Stimulated activated CD8-positive, alpha-beta memory T cell treated with anti-CD3 and anti-CD28 coated beads, Interleukin-12 subunit alpha, Interleukin-12 subunit beta, amount 100 ng/mL, for 24 hours (primary cell): ENCODE results near the gene AQP12B.
"Not testable (repeated sequence)": the region's sequence is repeated elsewhere in the genome, so short reads cannot be mapped to it uniquely, and the experiment has no call there.

ENCODE experiments used
- DNase-seq: peaks from one replicate; pipeline ENCODE4 v3.0.0-alpha.2; 2020; ENCODE audit errors: extremely low read depth

The AQP12B gene

GRCh38 chr2:240701091-240701735 is 18.5 kb upstream of the AQP12B start:
- DNase-seq: no peak

- not testable (repeated sequence) for DNase-seq
These were observed 17.9 kb upstream of the AQP12B start for GRCh38 chr2:240700616-240701015.

GRCh38 chr2:240699835-240700234 is 17.1 kb upstream of the AQP12B start:
- not testable (repeated sequence) for DNase-seq

- DNase-seq: not testable (repeated sequence)
These were observed 16.3 kb upstream of the AQP12B start for GRCh38 chr2:240698852-240699561.

- DNase-seq: not testable (repeated sequence)
These were observed 13.8 kb upstream of the AQP12B start for GRCh38 chr2:240696469-240696868.

GRCh38 chr2:240695593-240695992 is 12.9 kb upstream of the AQP12B start:
- not testable (repeated sequence) for DNase-seq

GRCh38 chr2:240694304-240694703 is 11.6 kb upstream of the AQP12B start:
- DNase-seq: not testable (repeated sequence)

- DNase-seq: not testable (repeated sequence)
These were observed 10.2 kb upstream of the AQP12B start for GRCh38 chr2:240692583-240693561.

- DNase-seq: not testable (repeated sequence)
These were observed 9.1 kb upstream of the AQP12B start, which contains the start of gene AQP12A for GRCh38 chr2:240691631-240692420. TSS of gene AQP12A (plus strand) at chr2:240691866. CDS start at chr2:240691914, 48 bp downstream.

- DNase-seq: not testable (repeated sequence)
These were observed 8.4 kb upstream of the AQP12B start for GRCh38 chr2:240691075-240691427.

- DNase-seq: not testable (repeated sequence)
These were observed 7.9 kb upstream of the AQP12B start for GRCh38 chr2:240690421-240691074.

GRCh38 chr2:240689975-240690374 is 7.3 kb upstream of the AQP12B start:
- DNase-seq: no peak

- no peak for DNase-seq
These were observed 5.9 kb upstream of the AQP12B start for GRCh38 chr2:240688553-240688919.

- no peak for DNase-seq
These were observed 5.3 kb upstream of the AQP12B start for GRCh38 chr2:240687741-240688552.

GRCh38 chr2:240687045-240687740 is 4.5 kb upstream of the AQP12B start:
- no peak for DNase-seq

- DNase-seq: no peak
These were observed 3.8 kb upstream of the AQP12B start for GRCh38 chr2:240686460-240686859.

- no peak for DNase-seq
These were observed 3.2 kb upstream of the AQP12B start for GRCh38 chr2:240685771-240686371.

- DNase-seq: not testable (repeated sequence)
These were observed 1.5 kb upstream of the AQP12B start for GRCh38 chr2:240683980-240684728.
